Transverse colon (tissue), 4 donors: ENCODE results near the gene SEPTIN2. TPM values are rescaled to one million over a fixed set of nuclear protein-coding genes. Genes with fewer than 3 reads are reported as not detected.
A peak's percentile ranks its signal among the peaks of the same experiment; 100 is the strongest.

Source experiments
- DNase-seq: peaks from one replicate; pipeline ENCODE4 v3.0.0-alpha.2; 2019
- H3K27ac ChIP-seq, 4 donors: fragments of 200-600 bp; sonication (generic); 2 replicates each; pipeline ENCODE4 v1.5.1; 2016 to 2018; ENCODE audit warnings: inconsistent platforms in 4 of 4
- H3K27me3 ChIP-seq: fragments of 200-600 bp; sonication (generic); 2 replicates; pipeline ENCODE4 v1.5.1; 2017; ENCODE audit warnings: inconsistent platforms
- H3K36me3 ChIP-seq, 4 donors: fragments of 200-600 bp; sonication (generic); 2 replicates each; pipeline ENCODE4 v1.5.1; 2017 to 2019; ENCODE audit warnings: inconsistent platforms in 4 of 4
- H3K4me1 ChIP-seq, 4 donors: fragments of 200-600 bp; sonication (generic); 2 replicates each; pipeline ENCODE4 v1.5.1; 2017 to 2020; ENCODE audit warnings: inconsistent platforms in 4 of 4
- H3K4me3 ChIP-seq, 4 donors: fragments of 200-600 bp; sonication (generic); 1 replicate in 1 of 4; 2 replicates in 3 of 4; pipeline versions ENCODE4 v1.5.1 to v1.6.1; 2017 to 2019; ENCODE audit warnings: inconsistent platforms in 4 of 4
- H3K9me3 ChIP-seq, 2 donors: fragments of 200-600 bp; sonication (generic); 2 replicates each; pipeline ENCODE4 v1.5.1; 2017 to 2019; ENCODE audit warnings: inconsistent platforms in 2 of 2
- CTCF ChIP-seq, 5 experiments: fragments of 200-600 bp in 3 of 5; fragments of 450-650 bp in 2 of 5; sonication (generic) in 3 of 5; IDR thresholded peaks; 1 replicate in 2 of 5; 2 replicates in 3 of 5; pipeline ENCODE4 v1.5.1; 2016 to 2017; ENCODE audit warnings: antibody characterized with exemption in 5 of 5, inconsistent platforms in 3 of 5, mild to moderate bottlenecking in 2 of 5, moderate library complexity in 1 of 5
- EP300 ChIP-seq: sonication (generic); formaldehyde crosslinking; IDR thresholded peaks from one replicate; pipeline ENCODE4 v1.6.1; 2017; ENCODE audit warnings: antibody characterized with exemption, low read depth
- POLR2A ChIP-seq: fragments of 450-650 bp; IDR thresholded peaks from one replicate; pipeline ENCODE4 v1.6.1; 2016; ENCODE audit warnings: antibody characterized with exemption, mild to moderate bottlenecking, moderate library complexity
- POLR2AphosphoS5 ChIP-seq, 3 donors: sonication (generic); formaldehyde crosslinking; IDR thresholded peaks; one replicate each; pipeline ENCODE4 v1.6.1; 2016; ENCODE audit warnings: antibody characterized with exemption in 3 of 3
- WGBS, 2 donors: methylation state at CpG; one replicate each; pipeline ENCODE4 v1.1.5; 2018; ENCODE audit warnings: low coverage in 1 of 2; 5-methylcytosine and 5-hydroxymethylcytosine counted together
- in situ Hi-C, 4 donors: fragments of 200-750 bp; cut with MboI; loops; one replicate each; pipeline versions ENCODE4 v1.15.0 to v1.15.1; 2017; ENCODE audit warnings: low sequenced_read_pairs in 3 of 4, low pct_ligation_motif_present in 1 of 4, low pct_unique_long_range_greater_than_20kb in 1 of 4
- intact Hi-C: fragments of 100-400 bp; cut with DNase I; formaldehyde crosslinking; loops from one replicate; pipeline ENCODE4 v1.15.1; 2023; ENCODE audit warnings: low total_unique reads
- total RNA-seq, 4 donors: library from RNA; depleted of rRNA; stranded (reverse); fragments of >200 nt; gene quantifications; one replicate each; pipeline ENCODE4 v1.1.0, GENCODE V29; 2016

The SEPTIN2 gene
- total RNA-seq, 4 donors from 2014 or later, result 116 to 264 (median 180) TPM

GRCh38 chr2:241349941-241350340 is 34.2 kb downstream of the SEPTIN2 start:
- Histone ChIP-seq H3K4me1 (peaks cover 0 to 50% (median 20%) of the 10 kb centered on the region in 4 donors), H3K9me3 (no peaks in the 10 kb centered on the region), H3K4me3 (no peak overlapping the region), H3K27me3 (no peaks in the 10 kb centered on the region), H3K36me3 (peaks cover 0 to 63% (median 23%) of the 10 kb centered on the region in 4 donors), H3K27ac (peak overlapping the region in 1 of 4 donors; percentile 74)
- in situ Hi-C loops (no loop called here), intact Hi-C loops (no loop called here)
- DNase-seq, result no peak
- no peak for TF ChIP-seq POLR2AphosphoS5 (IDR thresholded peaks at IDR 0.05)
- no peak for TF ChIP-seq CTCF (IDR thresholded peaks at IDR 0.05)
- no peak for TF ChIP-seq EP300
- TF ChIP-seq POLR2A, result no peak
- WGBS, 2 donors, result 90 to 98% methylated on average over 8 of the region's 8 CpGs

- Histone ChIP-seq H3K9me3 (no peaks in the 10 kb centered on the region), H3K27me3 (no peaks in the 10 kb centered on the region), H3K27ac (peak overlapping the region; percentile 62 to 81 (median 70)), H3K4me1 (peaks cover 0 to 53% (median 23%) of the 10 kb centered on the region in 4 donors), H3K36me3 (peaks cover 0 to 63% (median 22%) of the 10 kb centered on the region in 4 donors), H3K4me3 (no peak overlapping the region)
- no peak for DNase-seq
- 70 to 75% methylated on average over 2 of the region's 2 CpGs for WGBS, 2 donors
- TF ChIP-seq EP300 (no peak), POLR2A (no peak), CTCF (IDR thresholded peaks at IDR 0.05) (no peak), POLR2AphosphoS5 (IDR thresholded peaks at IDR 0.05) (no peak)
- in situ Hi-C loops, result no loop called here
- intact Hi-C loops, result no loop called here
Measured at GRCh38 chr2:241350530-241350877, 34.8 kb downstream of the SEPTIN2 start.

GRCh38 chr2:241350878-241351639 is 35.3 kb downstream of the SEPTIN2 start:
- Histone ChIP-seq H3K9me3 (no peaks in the 10 kb centered on the region), H3K4me3 (no peak overlapping the region), H3K27me3 (no peaks in the 10 kb centered on the region), H3K27ac (peak overlapping the region; percentile 62 to 81 (median 70)), H3K4me1 (peaks cover 0 to 53% (median 23%) of the 10 kb centered on the region in 4 donors), H3K36me3 (peaks cover 0 to 60% (median 19%) of the 10 kb centered on the region in 4 donors)
- 45 to 53% methylated on average over 4 to 9 of the region's 9 CpGs for WGBS, 2 donors
- TF ChIP-seq CTCF (IDR thresholded peaks at IDR 0.05), result no peak
- TF ChIP-seq POLR2AphosphoS5 (IDR thresholded peaks at IDR 0.05), result no peak
- TF ChIP-seq EP300, result no peak
- no peak for TF ChIP-seq POLR2A
- DNase-seq, result no peak
- in situ Hi-C loops (no loop called here), intact Hi-C loops (no loop called here)

GRCh38 chr2:241351640-241352031 is 35.9 kb downstream of the SEPTIN2 start:
- TF ChIP-seq EP300, result no peak
- H3K4me3 ChIP-seq, result no peak overlapping the region
- H3K9me3 ChIP-seq, result no peaks in the 10 kb centered on the region
- no peaks in the 10 kb centered on the region for H3K27me3 ChIP-seq
- intact Hi-C loops, result no loop called here
- in situ Hi-C loops, result no loop called here
- peaks cover 0 to 54% (median 16%) of the 10 kb centered on the region in 4 donors for H3K36me3 ChIP-seq
- H3K4me1 ChIP-seq, result peaks cover 0 to 53% (median 23%) of the 10 kb centered on the region in 4 donors
- no peak for DNase-seq
- 47 to 50% methylated on average over 3 of the region's 3 CpGs for WGBS, 2 donors
- H3K27ac ChIP-seq, result peak overlapping the region; percentile 62 to 81 (median 70)
